HG03175 (cell line): ENCODE measurements around the gene ZNF143.
"Not testable (repeated sequence)": the region's sequence is repeated elsewhere in the genome, so short reads cannot be mapped to it uniquely, and the experiment has no call there.

Experiments used
- ATAC-seq: cut with Tn5 transposase; IDR thresholded peaks from one replicate; pipeline ENCODE4 v1.9.1; 2021; ENCODE audit warnings: mild to moderate bottlenecking, moderate library complexity; ENCODE audit not compliant: unreplicated experiment

Gene ZNF143

GRCh38 chr11:9533736-9534473, 73.1 kb downstream of the ZNF143 start:
- ATAC-seq = no peak

- no peak for ATAC-seq
Measured at GRCh38 chr11:9535189-9535781, 74.5 kb downstream of the ZNF143 start.

GRCh38 chr11:9538548-9538947, 77.7 kb downstream of the ZNF143 start:
- no peak for ATAC-seq

GRCh38 chr11:9549216-9549615, 88.4 kb downstream of the ZNF143 start:
- ATAC-seq = not testable (repeated sequence)

GRCh38 chr11:9550191-9550628, 89.4 kb downstream of the ZNF143 start:
- ATAC-seq = no peak

GRCh38 chr11:9561279-9561982, 100.6 kb downstream of the ZNF143 start:
- ATAC-seq = no peak

- peak; percentile 35 for ATAC-seq
Measured at GRCh38 chr11:9562716-9563115, 101.9 kb downstream of the ZNF143 start.

- ATAC-seq = no peak
Measured at GRCh38 chr11:9563196-9563730, 102.5 kb downstream of the ZNF143 start.

- ATAC-seq = peak; percentile 80
Measured at GRCh38 chr11:9565822-9566560, 105.2 kb downstream of the ZNF143 start.

- no peak for ATAC-seq
Measured at GRCh38 chr11:9566561-9567063, 105.8 kb downstream of the ZNF143 start.

GRCh38 chr11:9567401-9567800, 106.6 kb downstream of the ZNF143 start:
- ATAC-seq = no peak

- no peak for ATAC-seq
Measured at GRCh38 chr11:9568161-9568853, 107.5 kb downstream of the ZNF143 start.

- ATAC-seq = no peak
Measured at GRCh38 chr11:9568854-9569587, 108.2 kb downstream of the ZNF143 start.

- no peak for ATAC-seq
Measured at GRCh38 chr11:9569588-9570164, 108.9 kb downstream of the ZNF143 start.

- no peak for ATAC-seq
Measured at GRCh38 chr11:9570313-9571025, 109.7 kb downstream of the ZNF143 start.

- no peak for ATAC-seq
Measured at GRCh38 chr11:9571071-9571762, 110.4 kb downstream of the ZNF143 start.

GRCh38 chr11:9571763-9572115, 110.9 kb downstream of the ZNF143 start:
- no peak for ATAC-seq
